Large intestine (tissue), 3 donors: Measurements from ENCODE around the gene SMARCB1. TPM values are rescaled to one million over a fixed set of nuclear protein-coding genes. Genes with fewer than 3 reads are reported as not detected.

ENCODE experiments used
- DNase-seq, 2 donors: peaks; one replicate each; pipeline versions ENCODE4 v3.0.0 to v3.0.0-alpha.2; 2013
- H3K27ac ChIP-seq: one replicate; pipeline ENCODE4 v1.5.1; 2013; ENCODE audit warnings: low read length
- H3K27me3 ChIP-seq: 2 replicates; pipeline ENCODE4 v1.6.1; 2013; ENCODE audit warnings: low read length; ENCODE audit not compliant: control insufficient read depth, insufficient read depth
- H3K36me3 ChIP-seq: 2 replicates; pipeline ENCODE4 v1.6.1; 2013; ENCODE audit warnings: low read length; ENCODE audit not compliant: control insufficient read depth, insufficient read depth
- H3K4me1 ChIP-seq: one replicate; pipeline ENCODE4 v1.6.1; 2013; ENCODE audit warnings: low read length; ENCODE audit not compliant: control insufficient read depth, insufficient read depth
- H3K4me3 ChIP-seq: one replicate; pipeline ENCODE4 v1.5.1; 2013; ENCODE audit warnings: low read length
- H3K9me3 ChIP-seq: one replicate; pipeline ENCODE4 v1.6.1; 2013; ENCODE audit warnings: mild to moderate bottlenecking, low read depth, low read length, moderate library complexity; ENCODE audit not compliant: control insufficient read depth
- WGBS: methylation state at CpG from one replicate; pipeline ENCODE4 v1.1.5; 2013; ENCODE audit warnings: low lambda C conversion rate; ENCODE audit not compliant: insufficient coverage; 5-methylcytosine and 5-hydroxymethylcytosine counted together
- polyA plus RNA-seq: library from polyadenylated mRNA; unstranded; fragments of 120-200 nt; gene quantifications from one replicate; pipeline ENCODE4 v1.2.1, GENCODE V29; 2013

SMARCB1 gene
- polyA plus RNA-seq, 1 donor, result 84.8 TPM

DNA sequence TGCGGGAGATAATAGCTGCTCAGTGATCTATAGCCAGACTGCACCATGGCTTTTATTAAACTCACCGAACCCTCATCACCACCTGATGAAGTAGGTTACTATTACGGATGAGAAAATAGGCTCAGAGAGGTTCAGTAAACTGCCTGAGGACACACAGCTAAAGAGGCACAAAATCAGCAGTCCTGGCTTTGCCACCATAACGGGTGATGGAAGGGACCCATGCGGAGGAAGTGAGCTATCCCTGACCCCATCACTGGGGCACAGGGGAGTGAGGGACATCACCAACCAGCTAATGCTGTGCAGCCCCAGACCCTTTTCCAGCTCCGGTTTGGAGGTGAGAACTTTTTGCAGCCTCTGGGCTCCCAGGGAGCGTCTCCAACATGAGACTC lies 59.3 kb downstream of the SMARCB1 start:
- Histone ChIP-seq H3K9me3 (no peaks in the 10 kb centered on the region), H3K36me3 (no peaks in the 10 kb centered on the region), H3K27ac (no peak overlapping the region), H3K27me3 (peaks cover 8% of the 10 kb centered on the region), H3K4me1 (peaks cover 9% of the 10 kb centered on the region), H3K4me3 (no peak overlapping the region)
- no CpG with 5 or more reads among the region's 7 CpGs for WGBS
- no peak for DNase-seq

DNA sequence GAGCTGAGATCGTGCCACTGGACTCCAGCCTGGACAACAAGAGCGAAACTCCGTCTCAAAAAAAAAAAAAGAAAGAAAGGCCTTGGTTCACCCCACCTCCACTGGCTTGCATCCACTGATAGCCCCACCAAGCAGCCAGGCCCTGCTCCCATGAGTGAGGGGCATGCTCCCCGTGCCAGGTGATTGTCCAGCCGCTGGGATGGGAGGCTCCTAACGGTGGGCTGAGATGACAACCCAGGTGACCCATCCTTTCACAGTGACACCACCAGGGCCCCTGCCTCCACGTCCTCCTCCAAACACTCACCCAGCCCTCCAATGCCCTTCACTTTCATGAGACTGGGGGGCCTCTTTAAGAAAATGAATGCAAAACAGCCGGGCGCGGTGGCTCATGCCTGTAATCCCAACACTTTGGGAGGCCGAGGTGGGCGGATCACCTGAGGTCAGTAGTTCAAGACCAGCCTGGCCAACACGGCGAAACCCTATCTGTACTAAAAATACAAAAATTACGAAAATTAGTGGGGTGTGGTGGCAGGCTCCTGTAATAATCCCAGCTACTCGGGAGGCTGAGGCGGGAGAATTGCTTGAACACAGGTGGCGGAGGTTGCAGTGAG lies 60.6 kb downstream of the SMARCB1 start:
- WGBS, result 80% methylated on average over 2 of the region's 18 CpGs
- no peak overlapping the region for H3K27ac ChIP-seq
- no peak for DNase-seq
- H3K4me3 ChIP-seq, result no peak overlapping the region
- no peaks in the 10 kb centered on the region for H3K9me3 ChIP-seq
- peaks cover 9% of the 10 kb centered on the region for H3K4me1 ChIP-seq
- no peaks in the 10 kb centered on the region for H3K36me3 ChIP-seq
- H3K27me3 ChIP-seq, result peaks cover 4% of the 10 kb centered on the region

DNA sequence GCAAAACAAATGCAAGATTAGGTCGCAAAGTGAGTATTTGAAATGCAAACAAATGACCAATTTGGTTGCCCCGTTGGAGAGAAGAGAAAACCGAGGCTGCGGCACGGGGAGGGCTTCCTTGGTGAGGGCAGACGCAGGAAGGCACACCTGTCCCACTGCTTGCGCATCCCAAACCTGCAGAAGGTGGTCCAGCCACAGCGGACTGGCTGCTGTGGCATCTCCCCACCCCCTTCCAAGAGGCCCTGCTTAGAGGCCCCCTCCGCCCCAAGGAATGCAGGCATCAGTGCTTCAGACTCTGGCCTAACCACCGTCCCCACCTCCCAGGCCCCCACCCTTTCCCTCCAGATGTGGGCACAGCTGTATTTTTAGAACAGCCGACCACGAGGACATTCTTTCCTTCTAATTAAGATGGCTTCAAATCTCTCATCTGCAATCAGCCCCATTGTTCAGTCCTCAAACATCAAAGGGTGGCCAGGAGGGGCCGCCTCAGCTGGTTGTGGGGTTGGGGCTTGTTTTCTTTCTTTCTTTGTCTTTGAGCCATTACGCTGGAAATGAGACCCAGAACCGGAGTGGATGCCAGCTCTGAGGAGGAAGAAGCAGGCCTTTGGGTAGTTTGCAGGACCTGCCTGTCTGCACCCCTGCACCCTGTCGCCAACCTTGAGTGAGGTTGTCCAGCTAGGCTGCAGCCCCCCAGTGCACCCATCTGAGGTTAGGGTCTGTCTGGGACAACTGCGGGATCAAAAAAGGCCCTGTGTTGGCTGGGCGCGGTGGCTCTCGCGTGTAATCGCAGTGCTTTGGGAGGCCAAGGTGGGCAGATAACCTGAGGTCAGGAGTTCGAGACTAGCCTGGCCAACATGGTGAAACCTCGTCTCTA lies 61.5 kb downstream of the SMARCB1 start:
- no peaks in the 10 kb centered on the region for H3K27me3 ChIP-seq
- no peaks in the 10 kb centered on the region for H3K9me3 ChIP-seq
- WGBS, result no CpG with 5 or more reads among the region's 24 CpGs
- H3K4me3 ChIP-seq, result no peak overlapping the region
- H3K36me3 ChIP-seq, result no peaks in the 10 kb centered on the region
- no peak for DNase-seq
- peaks cover 9% of the 10 kb centered on the region for H3K4me1 ChIP-seq
- no peak overlapping the region for H3K27ac ChIP-seq

DNA sequence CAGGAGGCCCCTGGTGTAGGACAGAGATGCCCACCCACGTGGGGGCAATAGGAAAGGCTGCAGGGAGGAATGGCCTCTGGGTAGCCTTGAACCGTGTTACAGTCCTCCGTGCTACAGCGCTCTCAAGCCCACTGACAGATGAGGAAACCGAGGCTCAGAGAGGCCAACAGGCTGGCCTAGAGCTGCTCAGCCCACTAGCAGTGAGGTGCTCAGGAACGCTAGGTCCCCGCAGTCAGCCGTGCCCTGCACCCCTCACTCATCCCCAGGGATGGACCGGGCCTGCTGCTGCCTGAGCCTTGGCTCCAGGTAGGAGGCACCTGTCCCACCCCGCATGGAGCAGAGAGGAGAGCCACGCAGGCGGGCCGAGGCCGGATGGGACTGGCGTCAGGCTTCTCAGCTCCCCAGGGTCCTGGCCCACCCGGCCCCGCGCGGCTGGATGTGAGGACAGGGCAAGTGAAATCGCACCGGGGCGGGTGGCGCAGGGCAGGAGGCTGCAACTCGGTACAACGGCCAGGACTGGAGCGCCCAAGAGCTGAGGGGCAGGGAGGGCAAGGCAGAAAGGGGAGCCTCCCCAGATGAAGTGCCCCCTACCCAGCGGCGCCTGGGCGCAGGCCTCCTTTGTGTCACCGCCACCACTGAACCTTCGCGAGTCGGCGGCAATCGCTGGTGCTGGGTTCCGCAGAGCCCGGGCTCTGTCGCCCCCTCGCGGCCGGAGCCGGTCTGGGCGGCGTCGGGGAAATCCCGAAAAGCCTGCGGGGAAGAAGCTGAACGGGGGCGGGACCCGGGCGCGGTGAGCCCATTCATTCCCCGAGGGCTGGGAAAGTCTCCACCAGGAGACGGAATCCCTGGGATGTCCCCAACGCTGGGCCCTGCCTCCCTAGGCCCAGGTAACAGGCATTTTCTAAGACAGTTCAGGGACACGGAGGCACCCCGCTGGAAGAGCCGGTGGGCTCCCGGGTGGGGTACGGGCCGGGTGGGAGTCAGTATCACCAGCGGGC lies 62.5 kb downstream of the SMARCB1 start:
- no peak overlapping the region for H3K4me3 ChIP-seq
- WGBS, result 44% methylated on average over 5 of the region's 62 CpGs

DNA sequence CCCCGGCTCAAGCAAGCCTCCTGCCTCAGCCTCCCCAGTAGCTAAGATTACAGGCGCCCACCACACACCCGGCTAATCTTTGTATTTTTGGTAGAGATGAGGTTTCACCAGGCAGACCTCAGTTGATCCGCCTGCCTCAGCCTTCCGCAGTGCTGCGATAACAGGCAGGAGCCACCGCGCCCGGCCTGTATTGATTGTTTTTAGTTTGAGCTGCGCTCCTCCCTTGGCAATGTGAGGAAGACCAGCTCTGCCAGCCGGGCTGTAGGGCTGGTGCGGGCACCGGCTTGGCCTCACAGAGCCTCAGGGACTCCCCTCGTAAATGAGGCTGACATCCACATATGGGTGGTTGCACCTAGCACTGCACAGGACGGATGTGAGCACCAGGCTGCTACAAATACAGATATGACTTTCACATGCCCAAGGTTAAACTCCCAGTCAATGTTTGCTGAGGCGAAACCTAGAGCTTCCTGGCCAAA lies 63.4 kb downstream of the SMARCB1 start:
- Histone ChIP-seq H3K9me3 (no peaks in the 10 kb centered on the region), H3K4me3 (no peak overlapping the region), H3K36me3 (no peaks in the 10 kb centered on the region), H3K27ac (no peak overlapping the region), H3K27me3 (no peaks in the 10 kb centered on the region), H3K4me1 (peaks cover 9% of the 10 kb centered on the region)
- no CpG with 5 or more reads among the region's 16 CpGs for WGBS
- no peak for DNase-seq

More for the DNA sequence above, 62.5 kb downstream of the SMARCB1 start:
- Histone ChIP-seq H3K27me3 (no peaks in the 10 kb centered on the region), H3K4me1 (peaks cover 9% of the 10 kb centered on the region), H3K9me3 (no peaks in the 10 kb centered on the region), H3K36me3 (no peaks in the 10 kb centered on the region), H3K27ac (no peak overlapping the region)
- DNase-seq, result peak; percentile 71 to 78

DNA sequence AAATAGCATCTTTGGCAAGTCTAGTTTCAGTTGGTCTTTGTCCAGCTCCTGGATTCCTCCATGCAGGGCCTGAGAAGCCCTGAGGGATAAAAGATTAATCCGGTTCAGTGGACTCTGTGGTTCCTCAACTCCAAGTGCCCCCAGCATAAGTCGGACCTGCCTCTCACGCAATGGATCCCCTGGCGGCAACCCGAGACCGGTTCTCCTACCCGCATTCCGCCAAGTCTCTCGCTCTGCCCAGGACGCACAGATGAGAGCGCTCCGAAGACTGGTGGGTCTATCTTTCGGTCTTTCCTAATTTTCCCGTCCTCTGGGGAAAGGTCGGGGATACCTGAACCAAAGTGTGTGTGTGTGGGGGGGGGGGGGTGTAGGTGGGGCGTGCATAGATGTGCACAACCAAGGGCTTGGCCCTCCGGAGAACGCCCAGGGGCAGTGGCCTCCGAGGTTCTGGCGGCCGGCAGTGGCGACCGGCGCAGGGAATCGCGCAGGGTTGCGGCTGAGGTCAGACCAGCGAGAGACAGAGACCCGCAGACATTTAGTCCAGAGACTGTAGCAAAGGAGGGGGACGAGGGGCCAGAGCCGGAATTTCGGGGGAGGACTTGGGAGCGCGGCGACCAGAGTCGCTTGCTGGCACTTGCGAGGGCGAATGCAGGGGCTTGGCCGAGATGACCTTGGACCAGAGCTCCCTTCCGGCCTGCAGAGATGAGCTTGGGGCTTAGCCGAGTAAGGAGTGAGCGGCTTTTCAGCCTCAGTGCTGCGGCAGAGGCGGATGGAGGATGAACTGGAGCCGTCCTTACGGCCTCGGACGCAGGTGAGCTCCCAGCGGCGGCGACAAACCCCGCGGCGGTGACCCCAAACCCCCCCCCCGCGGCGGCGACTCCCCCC lies 70.2 kb downstream of the SMARCB1 start:
- peak; percentile 31 to 71 for DNase-seq
- Histone ChIP-seq H3K4me1 (peaks cover 11% of the 10 kb centered on the region), H3K27me3 (no peaks in the 10 kb centered on the region), H3K27ac (peak overlapping the region; percentile 93), H3K9me3 (no peaks in the 10 kb centered on the region), H3K4me3 (peak overlapping the region; percentile 94), H3K36me3 (no peaks in the 10 kb centered on the region)
- WGBS, result no CpG with 5 or more reads among the region's 58 CpGs

DNA sequence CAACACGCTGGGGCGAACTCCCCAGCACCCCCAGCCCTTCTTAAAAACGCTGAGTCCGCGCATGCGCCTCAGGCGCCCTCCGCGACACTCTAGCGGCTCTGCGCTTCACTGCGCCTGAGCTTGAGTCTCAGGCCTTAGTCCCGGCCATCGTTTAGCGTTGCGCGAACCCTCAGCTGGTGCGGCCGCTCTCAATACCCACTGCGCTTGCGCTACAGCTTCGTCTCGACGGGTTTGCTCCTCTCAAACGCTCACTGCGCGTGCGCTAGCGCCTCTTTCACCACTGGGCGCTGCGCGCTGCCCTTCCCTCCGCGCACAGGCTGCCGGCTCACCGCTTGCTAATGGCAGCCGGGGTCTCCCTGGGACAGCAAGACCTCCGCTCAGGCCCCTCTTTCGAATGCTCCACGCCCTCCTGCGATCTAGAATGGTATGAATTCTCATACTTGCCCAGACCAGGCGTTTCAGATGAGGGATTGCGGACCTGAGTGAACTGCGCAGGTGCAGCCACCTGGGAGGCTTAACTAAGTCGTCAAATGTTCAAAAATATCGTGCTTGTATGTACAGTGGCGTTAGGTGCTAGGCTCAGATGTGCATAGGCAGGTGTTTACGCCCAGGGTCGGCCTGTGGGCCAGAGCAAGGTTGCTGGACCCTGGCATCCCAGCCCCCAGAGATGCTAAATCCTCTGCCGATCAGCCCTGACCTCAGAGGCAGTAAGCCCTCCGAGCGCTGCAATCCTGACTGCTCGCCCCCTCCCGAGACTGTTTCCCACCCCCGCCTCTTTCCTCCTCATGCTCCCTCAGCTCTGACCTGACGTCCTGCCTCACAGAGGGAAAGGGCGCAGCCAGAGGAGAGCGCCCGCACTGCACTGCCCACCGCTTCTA lies 71.1 kb downstream of the SMARCB1 start, which contains the start of gene SLC2A11:
SLC2A11 (plus strand) TSS at position 270 of the 878 bp plus-strand sequence; CDS start at position 395, 125 bp downstream.
- Histone ChIP-seq H3K9me3 (no peaks in the 10 kb centered on the region), H3K27ac (peak within 1 kb of the TSS; percentile 93), H3K36me3 (no peaks in the 10 kb centered on the region), H3K4me1 (peaks cover 11% of the 10 kb centered on the region), H3K27me3 (no peaks in the 10 kb centered on the region), H3K4me3 (peak within 1 kb of the TSS; percentile 94)
- peak; percentile 98 to 99 for DNase-seq
- WGBS, result 0% methylated on average over 1 of the region's 60 CpGs

DNA sequence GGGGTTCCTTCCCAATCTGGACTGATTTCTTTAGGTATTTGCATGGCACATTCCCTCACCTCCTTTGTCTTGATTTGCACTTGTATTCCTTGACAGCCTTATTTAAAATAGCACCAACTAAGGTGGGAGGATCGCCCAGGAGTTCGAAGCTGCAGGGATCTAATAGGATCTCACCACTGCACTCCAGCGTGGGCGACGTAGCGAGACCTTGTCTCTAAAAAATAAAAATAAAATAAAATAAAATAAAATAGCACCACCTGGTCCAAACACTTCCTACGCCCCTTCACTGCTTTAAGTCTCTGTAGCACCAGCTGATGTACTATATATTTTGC lies 71.7 kb downstream of the SMARCB1 start:
- Histone ChIP-seq H3K4me1 (peaks cover 11% of the 10 kb centered on the region), H3K36me3 (peaks cover 2% of the 10 kb centered on the region), H3K9me3 (no peaks in the 10 kb centered on the region), H3K27me3 (no peaks in the 10 kb centered on the region), H3K4me3 (peak overlapping the region; percentile 94), H3K27ac (no peak overlapping the region)
- DNase-seq, result no peak
- WGBS, result 30% methylated on average over 2 of the region's 7 CpGs

DNA sequence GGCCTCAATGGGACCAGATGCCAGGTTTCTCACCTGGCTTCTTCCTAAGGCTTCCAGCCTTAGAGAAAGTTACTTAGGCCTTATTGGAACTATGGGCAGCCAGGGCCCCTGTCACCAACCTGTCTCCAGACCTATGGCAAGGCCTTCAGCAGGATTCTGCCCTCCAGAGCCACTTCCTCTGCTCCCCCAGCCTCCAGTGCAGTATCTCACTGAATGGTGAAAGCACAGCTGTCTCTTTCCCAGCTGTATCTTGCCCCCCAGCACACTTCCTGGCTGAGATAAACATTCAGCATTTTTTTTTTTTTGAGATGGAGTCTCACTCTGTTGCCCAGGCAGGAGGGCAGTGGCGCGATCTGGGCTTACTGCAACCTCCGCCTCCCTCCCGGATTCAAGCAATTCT lies 72.4 kb downstream of the SMARCB1 start:
- peaks cover 11% of the 10 kb centered on the region for H3K4me1 ChIP-seq
- no peaks in the 10 kb centered on the region for H3K9me3 ChIP-seq
- no peak overlapping the region for H3K27ac ChIP-seq
- WGBS, result no CpG with 5 or more reads among the region's 4 CpGs
- H3K27me3 ChIP-seq, result no peaks in the 10 kb centered on the region
- no peak overlapping the region for H3K4me3 ChIP-seq
- H3K36me3 ChIP-seq, result peaks cover 2% of the 10 kb centered on the region
- no peak for DNase-seq
